HG02884 (cell line): ENCODE data around the gene ADCY7.
"Not testable (repeated sequence)": the region's sequence is repeated elsewhere in the genome, so short reads cannot be mapped to it uniquely, and the experiment has no call there.

Experiments
- ATAC-seq: cut with Tn5 transposase; IDR thresholded peaks from one replicate; pipeline ENCODE4 v1.9.1; 2021; ENCODE audit warnings: mild to moderate bottlenecking, moderate library complexity; ENCODE audit not compliant: unreplicated experiment

The ADCY7 gene

GRCh38 chr16:50329446-50330189, 63.3 kb downstream of the ADCY7 start:
- ATAC-seq = no peak

- ATAC-seq = no peak
Observed at GRCh38 chr16:50331570-50331969, 65.2 kb downstream of the ADCY7 start.

GRCh38 chr16:50332599-50332998, 66.2 kb downstream of the ADCY7 start:
- no peak for ATAC-seq

- no peak for ATAC-seq
Observed at GRCh38 chr16:50334106-50334975, 68.0 kb downstream of the ADCY7 start.

GRCh38 chr16:50335196-50335958, 69.0 kb downstream of the ADCY7 start:
- ATAC-seq = peak; percentile 71

- ATAC-seq = no peak
Observed at GRCh38 chr16:50336884-50337283, 70.5 kb downstream of the ADCY7 start.

GRCh38 chr16:50338371-50339231, 72.2 kb downstream of the ADCY7 start:
- no peak for ATAC-seq

GRCh38 chr16:50340578-50340977, 74.2 kb downstream of the ADCY7 start:
- ATAC-seq = no peak

GRCh38 chr16:50343566-50343965, 77.2 kb downstream of the ADCY7 start:
- ATAC-seq = not testable (repeated sequence)

GRCh38 chr16:50345210-50345609, 78.9 kb downstream of the ADCY7 start:
- not testable (repeated sequence) for ATAC-seq

- ATAC-seq = no peak
Observed at GRCh38 chr16:50351116-50351515, 84.8 kb downstream of the ADCY7 start.

GRCh38 chr16:50351952-50352351, 85.6 kb downstream of the ADCY7 start:
- ATAC-seq = no peak

- no peak for ATAC-seq
Observed at GRCh38 chr16:50354082-50354481, 87.7 kb downstream of the ADCY7 start.

- no peak for ATAC-seq
Observed at GRCh38 chr16:50354629-50355456, 88.5 kb downstream of the ADCY7 start.

GRCh38 chr16:50359626-50360025, 93.3 kb downstream of the ADCY7 start:
- no peak for ATAC-seq

GRCh38 chr16:50360033-50360778, 93.9 kb downstream of the ADCY7 start:
- ATAC-seq = no peak

- no peak for ATAC-seq
Observed at GRCh38 chr16:50360779-50361178, 94.4 kb downstream of the ADCY7 start.

- no peak for ATAC-seq
Observed at GRCh38 chr16:50363656-50364055, 97.3 kb downstream of the ADCY7 start.
